GM19468 (cell line): ENCODE results near the gene OSM.

Experiments used
- ATAC-seq: cut with Tn5 transposase; IDR thresholded peaks from one replicate; pipeline ENCODE4 v1.9.1; 2021; ENCODE audit warnings: mild to moderate bottlenecking, moderate library complexity, moderate number of reproducible peaks; ENCODE audit not compliant: unreplicated experiment; ENCODE audit errors: extremely low read depth

OSM gene

GRCh38 chr22:30233582-30233981 lies 33.1 kb downstream of the OSM start:
- no peak for ATAC-seq

GRCh38 chr22:30232716-30233218 lies 33.9 kb downstream of the OSM start:
- ATAC-seq: no peak

GRCh38 chr22:30230787-30231461 lies 35.7 kb downstream of the OSM start:
- ATAC-seq: no peak

- no peak for ATAC-seq
Observed at GRCh38 chr22:30230330-30230729, 36.3 kb downstream of the OSM start.

- ATAC-seq: no peak
Observed at GRCh38 chr22:30228509-30229359, 37.9 kb downstream of the OSM start.

- no peak for ATAC-seq
Observed at GRCh38 chr22:30227438-30228228, 39.0 kb downstream of the OSM start.

- ATAC-seq: no peak
Observed at GRCh38 chr22:30226192-30226832, 40.3 kb downstream of the OSM start.

GRCh38 chr22:30225220-30225927 lies 41.3 kb downstream of the OSM start:
- no peak for ATAC-seq

GRCh38 chr22:30224161-30224857 lies 42.3 kb downstream of the OSM start:
- no peak for ATAC-seq

- ATAC-seq: no peak
Observed at GRCh38 chr22:30223303-30223702, 43.3 kb downstream of the OSM start.

GRCh38 chr22:30222321-30222720 lies 44.3 kb downstream of the OSM start:
- ATAC-seq: no peak

GRCh38 chr22:30221121-30221992 lies 45.3 kb downstream of the OSM start:
- no peak for ATAC-seq

- no peak for ATAC-seq
Observed at GRCh38 chr22:30220338-30221012, 46.2 kb downstream of the OSM start.

GRCh38 chr22:30219668-30220278 lies 46.9 kb downstream of the OSM start:
- no peak for ATAC-seq

GRCh38 chr22:30219049-30219654 lies 47.5 kb downstream of the OSM start:
- ATAC-seq: no peak

- no peak for ATAC-seq
Observed at GRCh38 chr22:30217698-30218560, 48.7 kb downstream of the OSM start.
